Measurements from ENCODE around the gene NHLRC4.

- TF ChIP-seq CTCF (IDR thresholded peaks at IDR 0.05) = peak in 5 of 7 experiments; percentile 59 to 80 (median 76)
- TF ChIP-seq POLR2AphosphoS5 (IDR thresholded peaks at IDR 0.05) = peak in 1 of 3 donors; percentile 43
- no peak for TF ChIP-seq POLR2A (IDR thresholded peaks at IDR 0.05)
- no peak for TF ChIP-seq EP300 (IDR thresholded peaks at IDR 0.05)
Observed at GRCh38 chr16:610513-611381, 43.9 kb downstream of the NHLRC4 start.

Data from stomach (tissue), 4 donors.